Measurements from ENCODE around the gene DLEC1.

The DLEC1 gene

GRCh38 chr3:38118421-38119247 is 79.6 kb downstream of the DLEC1 start:
- Histone ChIP-seq H3K4me1 (ENCODE audit: control insufficient read depth, insufficient read depth, low read length) (peaks cover 6% of the 10 kb centered on the region), H3K27ac (ENCODE audit: low read length) (no peak overlapping the region), H3K9me3 (ENCODE audit: control insufficient read depth in 2 of 2, low read length in 2 of 2) (no peaks in the 10 kb centered on the region), H3K36me3 (ENCODE audit: control insufficient read depth in 2 of 2, insufficient read depth in 2 of 2, low read length in 2 of 2) (peaks cover 20 to 28% of the 10 kb centered on the region in 2 donors), H3K9ac (ENCODE audit: low read length in 2 of 2) (no peak overlapping the region), H3K27me3 (ENCODE audit: control insufficient read depth in 1 of 2, insufficient read depth in 2 of 2, low read length in 2 of 2) (no peaks in the 10 kb centered on the region), H3K4me3 (ENCODE audit: low read length in 2 of 2) (no peak overlapping the region)

GRCh38 chr3:38119248-38119544 is 80.2 kb downstream of the DLEC1 start:
- Histone ChIP-seq H3K27ac (ENCODE audit: low read length) (no peak overlapping the region), H3K36me3 (ENCODE audit: control insufficient read depth in 2 of 2, insufficient read depth in 2 of 2, low read length in 2 of 2) (peaks cover 21 to 29% of the 10 kb centered on the region in 2 donors), H3K4me3 (ENCODE audit: low read length in 2 of 2) (no peak overlapping the region), H3K9me3 (ENCODE audit: control insufficient read depth in 2 of 2, low read length in 2 of 2) (no peaks in the 10 kb centered on the region), H3K9ac (ENCODE audit: low read length in 2 of 2) (no peak overlapping the region), H3K4me1 (ENCODE audit: control insufficient read depth, insufficient read depth, low read length) (peaks cover 6% of the 10 kb centered on the region), H3K27me3 (ENCODE audit: control insufficient read depth in 1 of 2, insufficient read depth in 2 of 2, low read length in 2 of 2) (no peaks in the 10 kb centered on the region)

GRCh38 chr3:38119821-38120692 is 81.0 kb downstream of the DLEC1 start:
- Histone ChIP-seq H3K4me3 (ENCODE audit: low read length in 2 of 2) (no peak overlapping the region), H3K9ac (ENCODE audit: low read length in 2 of 2) (no peak overlapping the region), H3K4me1 (ENCODE audit: control insufficient read depth, insufficient read depth, low read length) (peaks cover 6% of the 10 kb centered on the region), H3K36me3 (ENCODE audit: control insufficient read depth in 2 of 2, insufficient read depth in 2 of 2, low read length in 2 of 2) (peaks cover 30 to 38% of the 10 kb centered on the region in 2 donors), H3K9me3 (ENCODE audit: control insufficient read depth in 2 of 2, low read length in 2 of 2) (no peaks in the 10 kb centered on the region), H3K27ac (ENCODE audit: low read length) (no peak overlapping the region), H3K27me3 (ENCODE audit: control insufficient read depth in 1 of 2, insufficient read depth in 2 of 2, low read length in 2 of 2) (no peaks in the 10 kb centered on the region)

- H3K27ac ChIP-seq (ENCODE audit: low read length), result no peak overlapping the region
- no peak overlapping the region for H3K9ac ChIP-seq (ENCODE audit: low read length in 2 of 2)
- H3K36me3 ChIP-seq (ENCODE audit: control insufficient read depth in 2 of 2, insufficient read depth in 2 of 2, low read length in 2 of 2), result peaks cover 38 to 45% of the 10 kb centered on the region in 2 donors
- H3K4me1 ChIP-seq (ENCODE audit: control insufficient read depth, insufficient read depth, low read length), result peaks cover 6% of the 10 kb centered on the region
- H3K9me3 ChIP-seq (ENCODE audit: control insufficient read depth in 2 of 2, low read length in 2 of 2), result no peaks in the 10 kb centered on the region
- no peaks in the 10 kb centered on the region for H3K27me3 ChIP-seq (ENCODE audit: control insufficient read depth in 1 of 2, insufficient read depth in 2 of 2, low read length in 2 of 2)
- H3K4me3 ChIP-seq (ENCODE audit: low read length in 2 of 2), result no peak overlapping the region
Observed at GRCh38 chr3:38120693-38121450, 81.9 kb downstream of the DLEC1 start.

GRCh38 chr3:38121451-38121831 is 82.4 kb downstream of the DLEC1 start:
- H3K4me3 ChIP-seq (ENCODE audit: low read length in 2 of 2), result no peak overlapping the region
- peaks cover 6% of the 10 kb centered on the region for H3K4me1 ChIP-seq (ENCODE audit: control insufficient read depth, insufficient read depth, low read length)
- H3K9ac ChIP-seq (ENCODE audit: low read length in 2 of 2), result no peak overlapping the region
- H3K27me3 ChIP-seq (ENCODE audit: control insufficient read depth in 1 of 2, insufficient read depth in 2 of 2, low read length in 2 of 2), result no peaks in the 10 kb centered on the region
- H3K9me3 ChIP-seq (ENCODE audit: control insufficient read depth in 2 of 2, low read length in 2 of 2), result no peaks in the 10 kb centered on the region
- H3K36me3 ChIP-seq (ENCODE audit: control insufficient read depth in 2 of 2, insufficient read depth in 2 of 2, low read length in 2 of 2), result peaks cover 44 to 50% of the 10 kb centered on the region in 2 donors
- no peak overlapping the region for H3K27ac ChIP-seq (ENCODE audit: low read length)

GRCh38 chr3:38121832-38122461 is 82.9 kb downstream of the DLEC1 start:
- no peak overlapping the region for H3K9ac ChIP-seq (ENCODE audit: low read length in 2 of 2)
- H3K9me3 ChIP-seq (ENCODE audit: control insufficient read depth in 2 of 2, low read length in 2 of 2), result no peaks in the 10 kb centered on the region
- no peak overlapping the region for H3K4me3 ChIP-seq (ENCODE audit: low read length in 2 of 2)
- H3K27me3 ChIP-seq (ENCODE audit: control insufficient read depth in 1 of 2, insufficient read depth in 2 of 2, low read length in 2 of 2), result no peaks in the 10 kb centered on the region
- H3K27ac ChIP-seq (ENCODE audit: low read length), result no peak overlapping the region
- peaks cover 3% of the 10 kb centered on the region for H3K4me1 ChIP-seq (ENCODE audit: control insufficient read depth, insufficient read depth, low read length)
- H3K36me3 ChIP-seq (ENCODE audit: control insufficient read depth in 2 of 2, insufficient read depth in 2 of 2, low read length in 2 of 2), result peaks cover 49 to 55% of the 10 kb centered on the region in 2 donors

- Histone ChIP-seq H3K9me3 (ENCODE audit: control insufficient read depth in 2 of 2, low read length in 2 of 2) (no peaks in the 10 kb centered on the region), H3K4me1 (ENCODE audit: control insufficient read depth, insufficient read depth, low read length) (peaks cover 3% of the 10 kb centered on the region), H3K4me3 (ENCODE audit: low read length in 2 of 2) (no peak overlapping the region), H3K36me3 (ENCODE audit: control insufficient read depth in 2 of 2, insufficient read depth in 2 of 2, low read length in 2 of 2) (peaks cover 57 to 64% of the 10 kb centered on the region in 2 donors), H3K27me3 (ENCODE audit: control insufficient read depth in 1 of 2, insufficient read depth in 2 of 2, low read length in 2 of 2) (no peaks in the 10 kb centered on the region), H3K9ac (ENCODE audit: low read length in 2 of 2) (no peak overlapping the region), H3K27ac (ENCODE audit: low read length) (no peak overlapping the region)
Observed at GRCh38 chr3:38122712-38123290, 83.8 kb downstream of the DLEC1 start.

- H3K9ac ChIP-seq (ENCODE audit: low read length in 2 of 2), result no peak overlapping the region
- H3K4me1 ChIP-seq (ENCODE audit: control insufficient read depth, insufficient read depth, low read length), result peaks cover 3% of the 10 kb centered on the region
- H3K36me3 ChIP-seq (ENCODE audit: control insufficient read depth in 2 of 2, insufficient read depth in 2 of 2, low read length in 2 of 2), result peaks cover 68 to 77% of the 10 kb centered on the region in 2 donors
- H3K27ac ChIP-seq (ENCODE audit: low read length), result no peak overlapping the region
- no peaks in the 10 kb centered on the region for H3K9me3 ChIP-seq (ENCODE audit: control insufficient read depth in 2 of 2, low read length in 2 of 2)
- H3K4me3 ChIP-seq (ENCODE audit: low read length in 2 of 2), result no peak overlapping the region
- H3K27me3 ChIP-seq (ENCODE audit: control insufficient read depth in 1 of 2, insufficient read depth in 2 of 2, low read length in 2 of 2), result no peaks in the 10 kb centered on the region
Observed at GRCh38 chr3:38124324-38125122, 85.5 kb downstream of the DLEC1 start.

- H3K27ac ChIP-seq (ENCODE audit: low read length), result no peak overlapping the region
- no peak overlapping the region for H3K4me3 ChIP-seq (ENCODE audit: low read length in 2 of 2)
- H3K4me1 ChIP-seq (ENCODE audit: control insufficient read depth, insufficient read depth, low read length), result peaks cover 3% of the 10 kb centered on the region
- H3K9ac ChIP-seq (ENCODE audit: low read length in 2 of 2), result no peak overlapping the region
- peaks cover 66 to 73% of the 10 kb centered on the region in 2 donors for H3K36me3 ChIP-seq (ENCODE audit: control insufficient read depth in 2 of 2, insufficient read depth in 2 of 2, low read length in 2 of 2)
- H3K27me3 ChIP-seq (ENCODE audit: control insufficient read depth in 1 of 2, insufficient read depth in 2 of 2, low read length in 2 of 2), result no peaks in the 10 kb centered on the region
- H3K9me3 ChIP-seq (ENCODE audit: control insufficient read depth in 2 of 2, low read length in 2 of 2), result no peaks in the 10 kb centered on the region
Observed at GRCh38 chr3:38125305-38126120, 86.5 kb downstream of the DLEC1 start.
